ENCODE data around the gene BAIAP2L1.
"Not testable (repeated sequence)": the region's sequence is repeated elsewhere in the genome, so short reads cannot be mapped to it uniquely, and the experiment has no call there.

BAIAP2L1 gene

DNA sequence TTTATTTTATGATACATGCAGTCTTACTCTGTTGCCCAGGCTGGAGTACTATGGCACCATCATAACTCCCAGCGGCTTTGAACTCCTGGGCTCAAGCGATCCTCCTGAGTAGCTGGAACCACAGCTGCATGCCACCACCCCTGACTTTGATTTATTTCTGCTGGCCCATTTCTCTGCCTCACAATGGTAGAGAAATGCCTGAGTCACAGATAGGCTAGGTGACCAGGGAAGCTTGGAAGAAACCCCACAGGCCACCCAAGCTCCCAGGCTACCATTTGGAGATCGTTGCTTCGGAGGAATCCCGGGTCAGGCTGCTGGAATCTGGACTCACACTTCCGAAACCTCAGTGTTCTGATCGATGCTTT lies 17.4 kb upstream of the BAIAP2L1 start:
- H3K9ac ChIP-seq (ENCODE audit: low read depth, low read length), result no peak overlapping the region
- no peaks in the 10 kb centered on the region for H3K4me1 ChIP-seq (ENCODE audit: control insufficient read depth, insufficient read depth, low read length)
- peaks cover 4% of the 10 kb centered on the region for H3K27me3 ChIP-seq (ENCODE audit: control insufficient read depth, insufficient read depth, low read length)
- no peaks in the 10 kb centered on the region for H3K9me3 ChIP-seq (ENCODE audit: control insufficient read depth, insufficient read depth, low read length)
- H3K4me3 ChIP-seq (ENCODE audit: low read depth, low read length), result no peak overlapping the region
- no peaks in the 10 kb centered on the region for H3K36me3 ChIP-seq (ENCODE audit: control insufficient read depth, insufficient read depth, low read length)

DNA sequence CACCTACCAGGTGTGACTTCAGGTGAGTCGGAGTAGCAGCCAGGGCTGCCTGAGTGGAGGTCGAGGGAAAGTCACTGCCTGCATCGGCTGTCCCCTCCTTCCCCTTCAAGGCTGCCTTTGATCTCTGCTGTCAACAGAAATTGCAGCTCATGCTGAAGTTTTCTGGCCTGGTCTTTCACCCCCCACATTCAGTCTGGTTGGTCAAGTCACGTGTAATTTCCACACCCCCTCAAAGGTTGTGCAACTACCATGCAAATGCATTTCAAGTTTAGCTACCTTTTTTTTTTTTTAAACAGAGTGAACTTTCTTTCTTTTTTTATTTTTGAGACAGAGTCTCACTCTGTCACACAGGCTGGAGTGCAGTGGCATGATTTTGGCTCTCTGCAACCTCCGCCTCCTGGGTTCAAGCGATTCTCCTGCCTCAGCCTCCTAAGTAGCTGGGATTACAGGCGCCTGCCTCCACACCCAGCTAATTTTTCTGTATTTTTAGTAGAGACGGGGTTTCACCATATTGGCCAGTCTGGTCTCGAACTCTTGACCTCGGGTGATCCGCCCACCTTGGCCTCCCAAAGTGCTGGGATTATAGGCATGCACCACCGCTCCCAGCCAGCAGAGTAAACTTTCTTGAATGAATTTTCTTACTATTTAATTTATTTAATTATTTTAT lies 16.8 kb upstream of the BAIAP2L1 start:
- H3K36me3 ChIP-seq (ENCODE audit: control insufficient read depth, insufficient read depth, low read length); H3K9ac ChIP-seq (ENCODE audit: low read depth, low read length); H3K4me3 ChIP-seq (ENCODE audit: low read depth, low read length): not testable (repeated sequence)

DNA sequence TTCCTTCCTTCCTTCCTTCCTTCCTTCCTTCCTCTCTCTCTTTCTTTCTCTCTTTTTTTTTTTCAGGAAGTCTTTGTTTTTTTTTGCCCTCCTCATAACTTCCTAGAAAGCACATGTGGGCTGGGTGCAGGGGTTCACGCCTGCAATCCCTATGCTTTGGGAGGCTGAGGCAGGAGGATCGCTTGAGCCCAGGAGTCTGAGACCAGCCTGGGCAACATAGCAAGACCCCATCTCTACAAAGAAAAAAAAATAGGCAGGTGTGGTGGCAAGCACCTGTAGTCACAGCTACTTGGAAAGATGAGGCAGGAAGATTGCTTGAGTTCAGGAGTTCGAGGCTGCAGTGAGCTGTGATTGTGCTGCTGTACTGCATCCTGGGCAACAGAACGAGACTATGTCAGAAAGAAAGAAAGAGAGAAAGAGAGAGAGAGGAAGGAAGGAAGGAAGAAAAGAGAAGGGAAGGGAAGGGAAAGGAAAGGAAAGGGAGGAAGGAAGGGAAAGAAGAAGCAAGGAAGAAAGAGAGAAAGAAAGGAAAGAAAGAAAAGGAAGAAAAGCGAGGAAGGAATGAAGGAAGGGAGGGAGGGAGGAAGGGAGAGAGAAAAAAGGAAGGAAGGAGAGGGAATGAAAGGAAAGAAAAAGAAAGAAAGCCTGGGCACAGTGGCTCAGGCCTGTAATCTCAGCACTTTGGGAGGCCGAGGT lies 13.5 kb upstream of the BAIAP2L1 start:
- no peak overlapping the region for H3K4me3 ChIP-seq (ENCODE audit: low read depth, low read length)

More for the DNA sequence above, 16.8 kb upstream of the BAIAP2L1 start:
- H3K9me3 ChIP-seq (ENCODE audit: control insufficient read depth, insufficient read depth, low read length); H3K4me1 ChIP-seq (ENCODE audit: control insufficient read depth, insufficient read depth, low read length); H3K27me3 ChIP-seq (ENCODE audit: control insufficient read depth, insufficient read depth, low read length): not testable (repeated sequence)

DNA sequence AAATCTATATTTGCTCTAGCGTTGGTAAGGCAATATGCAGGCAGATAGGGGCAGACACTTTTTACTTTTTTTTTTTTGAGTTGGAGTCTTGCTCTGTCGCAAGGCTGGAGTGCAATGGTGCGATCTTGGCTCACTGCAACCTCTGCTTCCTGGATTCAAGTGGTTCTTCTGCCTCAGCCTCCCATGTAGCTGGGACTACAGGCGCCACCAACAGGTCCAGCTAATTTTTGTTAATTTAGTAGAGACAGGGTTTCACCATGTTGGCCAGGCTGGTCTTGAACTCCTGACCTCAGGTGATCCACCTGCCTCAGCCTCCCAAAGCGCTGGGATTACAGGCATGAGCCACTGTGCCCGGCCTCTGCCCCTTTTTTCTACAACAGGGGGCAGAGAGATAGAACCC lies 12.8 kb upstream of the BAIAP2L1 start:
- H3K27me3 ChIP-seq (ENCODE audit: control insufficient read depth, insufficient read depth, low read length); H3K9ac ChIP-seq (ENCODE audit: low read depth, low read length); H3K4me1 ChIP-seq (ENCODE audit: control insufficient read depth, insufficient read depth, low read length); H3K4me3 ChIP-seq (ENCODE audit: low read depth, low read length); H3K36me3 ChIP-seq (ENCODE audit: control insufficient read depth, insufficient read depth, low read length); H3K9me3 ChIP-seq (ENCODE audit: control insufficient read depth, insufficient read depth, low read length): not testable (repeated sequence)

More for the DNA sequence above, 13.5 kb upstream of the BAIAP2L1 start:
- Histone ChIP-seq H3K36me3 (ENCODE audit: control insufficient read depth, insufficient read depth, low read length) (no peaks in the 10 kb centered on the region), H3K27me3 (ENCODE audit: control insufficient read depth, insufficient read depth, low read length) (no peaks in the 10 kb centered on the region), H3K4me1 (ENCODE audit: control insufficient read depth, insufficient read depth, low read length) (no peaks in the 10 kb centered on the region), H3K9me3 (ENCODE audit: control insufficient read depth, insufficient read depth, low read length) (no peaks in the 10 kb centered on the region), H3K9ac (ENCODE audit: low read depth, low read length) (no peak overlapping the region)

DNA sequence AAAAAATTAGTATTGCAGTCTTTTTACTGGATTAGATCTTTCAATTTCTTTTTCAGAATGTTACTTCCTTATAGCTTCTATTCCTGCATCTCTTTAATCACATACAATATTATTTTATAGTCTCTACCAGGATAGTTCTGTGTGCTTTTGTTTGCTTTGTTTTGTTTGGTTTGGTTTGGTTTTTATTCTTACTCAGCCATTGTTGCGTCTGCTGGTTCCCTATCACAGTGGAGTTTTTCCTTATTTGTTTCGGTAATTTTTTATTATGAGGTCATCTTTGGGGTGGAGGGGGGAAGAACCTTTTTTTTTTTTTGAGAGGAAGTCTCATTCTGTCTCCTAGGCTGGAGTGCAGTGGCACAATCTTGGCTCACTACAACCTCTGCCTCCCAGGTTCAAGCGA lies 9.0 kb upstream of the BAIAP2L1 start:
- Histone ChIP-seq H3K9me3 (ENCODE audit: control insufficient read depth, insufficient read depth, low read length) (no peaks in the 10 kb centered on the region), H3K36me3 (ENCODE audit: control insufficient read depth, insufficient read depth, low read length) (no peaks in the 10 kb centered on the region), H3K27me3 (ENCODE audit: control insufficient read depth, insufficient read depth, low read length) (no peaks in the 10 kb centered on the region), H3K9ac (ENCODE audit: low read depth, low read length) (no peak overlapping the region), H3K4me1 (ENCODE audit: control insufficient read depth, insufficient read depth, low read length) (no peaks in the 10 kb centered on the region), H3K4me3 (ENCODE audit: low read depth, low read length) (no peak overlapping the region)

DNA sequence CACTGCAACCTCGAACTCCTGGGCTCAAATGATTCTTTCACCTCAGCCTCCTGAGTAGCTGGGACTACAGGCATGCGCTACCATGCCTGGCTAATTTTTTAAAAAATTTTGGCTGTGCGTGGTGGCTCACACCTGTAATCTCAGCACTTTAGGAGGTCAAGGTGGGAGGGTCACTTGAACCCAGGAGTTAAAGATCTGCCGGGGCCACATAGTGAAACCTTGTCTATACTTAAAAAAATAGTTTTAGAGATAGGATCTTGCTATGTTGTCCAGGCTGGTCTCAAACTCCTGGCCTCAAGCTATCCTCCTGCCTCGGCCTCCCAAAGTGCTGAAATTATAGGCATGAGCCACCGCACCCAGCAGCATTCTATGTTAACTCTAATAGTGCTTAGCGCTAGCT lies 7.3 kb upstream of the BAIAP2L1 start:
- H3K9ac ChIP-seq (ENCODE audit: low read depth, low read length); H3K4me3 ChIP-seq (ENCODE audit: low read depth, low read length); H3K36me3 ChIP-seq (ENCODE audit: control insufficient read depth, insufficient read depth, low read length); H3K27me3 ChIP-seq (ENCODE audit: control insufficient read depth, insufficient read depth, low read length); H3K9me3 ChIP-seq (ENCODE audit: control insufficient read depth, insufficient read depth, low read length); H3K4me1 ChIP-seq (ENCODE audit: control insufficient read depth, insufficient read depth, low read length): not testable (repeated sequence)

DNA sequence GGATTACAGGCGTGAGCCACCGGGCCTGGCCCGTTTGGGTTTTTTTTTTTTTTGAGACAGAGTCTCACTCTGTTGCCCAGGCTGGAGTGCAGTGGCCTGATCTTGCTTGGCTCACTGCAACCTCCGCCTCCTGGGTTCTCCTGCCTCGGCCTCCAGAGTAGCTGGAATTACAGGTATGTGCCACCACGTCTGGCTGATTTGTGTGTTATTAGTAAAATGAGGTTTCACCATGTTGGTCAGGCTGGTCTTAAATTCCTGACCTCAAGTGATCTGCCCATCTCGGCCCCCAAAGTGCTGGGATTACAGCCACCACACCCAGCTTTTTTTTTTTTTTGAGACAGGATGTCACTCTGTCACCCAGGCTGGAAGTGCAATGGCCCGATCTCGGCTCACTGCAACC lies 5.9 kb upstream of the BAIAP2L1 start:
- no peaks in the 10 kb centered on the region for H3K36me3 ChIP-seq (ENCODE audit: control insufficient read depth, insufficient read depth, low read length)
- H3K27me3 ChIP-seq (ENCODE audit: control insufficient read depth, insufficient read depth, low read length), result no peaks in the 10 kb centered on the region
- no peak overlapping the region for H3K4me3 ChIP-seq (ENCODE audit: low read depth, low read length)
- no peaks in the 10 kb centered on the region for H3K4me1 ChIP-seq (ENCODE audit: control insufficient read depth, insufficient read depth, low read length)
- H3K9ac ChIP-seq (ENCODE audit: low read depth, low read length), result no peak overlapping the region
- H3K9me3 ChIP-seq (ENCODE audit: control insufficient read depth, insufficient read depth, low read length), result no peaks in the 10 kb centered on the region

DNA sequence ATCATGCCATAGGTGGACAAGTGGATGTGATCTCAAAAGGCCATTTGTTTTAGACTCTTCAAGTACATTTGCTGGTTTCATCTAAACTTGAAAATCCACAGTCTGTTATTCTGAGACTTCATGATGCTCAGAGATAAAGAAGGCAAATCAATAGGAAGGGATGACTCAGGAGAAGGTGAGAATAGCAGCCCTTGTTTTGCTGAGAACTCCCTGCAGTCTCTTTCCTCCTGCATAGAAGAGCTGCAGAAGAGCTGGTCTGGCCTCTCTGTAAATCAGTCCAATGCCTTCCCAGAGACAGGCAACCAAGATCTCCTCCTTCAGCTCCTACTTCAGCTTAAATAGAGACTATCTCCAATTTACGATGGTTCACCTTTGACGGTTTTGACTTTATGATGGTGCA lies 4.0 kb upstream of the BAIAP2L1 start:
- no peaks in the 10 kb centered on the region for H3K27me3 ChIP-seq (ENCODE audit: control insufficient read depth, insufficient read depth, low read length)
- H3K4me1 ChIP-seq (ENCODE audit: control insufficient read depth, insufficient read depth, low read length), result no peaks in the 10 kb centered on the region
- H3K9ac ChIP-seq (ENCODE audit: low read depth, low read length), result no peak overlapping the region
- H3K9me3 ChIP-seq (ENCODE audit: control insufficient read depth, insufficient read depth, low read length), result no peaks in the 10 kb centered on the region
- no peak overlapping the region for H3K4me3 ChIP-seq (ENCODE audit: low read depth, low read length)
- H3K36me3 ChIP-seq (ENCODE audit: control insufficient read depth, insufficient read depth, low read length), result no peaks in the 10 kb centered on the region

DNA sequence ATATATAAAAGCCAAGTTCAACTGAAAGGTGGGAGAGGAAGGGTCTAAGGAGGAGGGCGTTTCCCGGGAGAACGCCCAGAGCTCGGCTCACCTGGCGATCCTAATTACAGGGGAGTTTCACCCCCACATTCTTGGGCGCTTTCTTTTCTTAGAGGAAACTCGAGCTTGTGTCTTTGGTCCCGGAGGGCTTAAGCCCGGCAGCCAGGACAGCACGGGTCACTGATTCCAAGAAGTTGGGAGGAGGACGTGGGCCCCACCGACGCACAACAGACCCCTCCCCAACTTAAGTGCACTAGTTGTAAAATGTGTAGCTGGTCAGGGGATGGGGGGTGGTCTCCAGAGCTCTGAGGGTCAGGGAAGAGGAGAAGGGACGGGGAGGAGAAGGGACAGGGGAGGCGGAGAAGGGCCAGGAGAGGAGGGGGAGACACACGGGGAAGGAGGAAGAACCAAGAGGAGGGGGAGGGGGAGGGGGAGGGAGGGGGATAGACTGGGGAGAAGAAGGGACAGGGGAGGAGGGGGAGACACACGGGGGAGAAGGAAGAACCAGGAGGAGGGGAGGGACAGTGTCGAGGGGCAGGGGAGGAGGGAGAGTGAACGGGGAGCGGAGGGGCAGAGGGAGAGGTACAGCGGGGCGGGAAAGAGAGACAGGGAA lies 874 bp downstream of the BAIAP2L1 start:
- H3K9ac ChIP-seq (ENCODE audit: low read depth, low read length), result peak overlapping the region; percentile 74
- H3K27me3 ChIP-seq (ENCODE audit: control insufficient read depth, insufficient read depth, low read length), result no peaks in the 10 kb centered on the region
- peaks cover 9% of the 10 kb centered on the region for H3K4me1 ChIP-seq (ENCODE audit: control insufficient read depth, insufficient read depth, low read length)
- H3K36me3 ChIP-seq (ENCODE audit: control insufficient read depth, insufficient read depth, low read length), result no peaks in the 10 kb centered on the region
- H3K9me3 ChIP-seq (ENCODE audit: control insufficient read depth, insufficient read depth, low read length), result no peaks in the 10 kb centered on the region
- H3K4me3 ChIP-seq (ENCODE audit: low read depth, low read length), result peak overlapping the region; percentile 75

DNA sequence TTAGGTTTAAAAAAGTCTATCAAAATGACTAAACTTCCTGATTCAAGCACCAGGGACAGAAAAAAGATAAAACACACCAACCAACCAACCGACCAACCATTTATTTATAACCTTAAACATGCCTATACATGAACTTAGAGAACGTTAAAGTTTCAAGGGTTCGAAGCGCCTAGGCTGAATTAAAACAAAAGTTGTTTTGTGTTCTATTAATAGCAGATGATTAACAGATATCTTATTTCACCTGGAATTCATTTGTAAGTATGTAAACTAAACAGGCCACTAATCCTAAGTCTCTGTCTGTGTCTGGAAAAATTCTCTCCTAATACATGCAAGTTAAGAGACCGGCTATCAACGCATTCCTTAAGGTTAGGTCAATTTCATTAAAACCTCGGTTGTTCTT lies 1.4 kb downstream of the BAIAP2L1 start:
- H3K9me3 ChIP-seq (ENCODE audit: control insufficient read depth, insufficient read depth, low read length), result no peaks in the 10 kb centered on the region
- H3K9ac ChIP-seq (ENCODE audit: low read depth, low read length), result peak overlapping the region; percentile 74
- no peaks in the 10 kb centered on the region for H3K36me3 ChIP-seq (ENCODE audit: control insufficient read depth, insufficient read depth, low read length)
- H3K4me1 ChIP-seq (ENCODE audit: control insufficient read depth, insufficient read depth, low read length), result peaks cover 9% of the 10 kb centered on the region
- H3K4me3 ChIP-seq (ENCODE audit: low read depth, low read length), result peak overlapping the region; percentile 75
- H3K27me3 ChIP-seq (ENCODE audit: control insufficient read depth, insufficient read depth, low read length), result no peaks in the 10 kb centered on the region

DNA sequence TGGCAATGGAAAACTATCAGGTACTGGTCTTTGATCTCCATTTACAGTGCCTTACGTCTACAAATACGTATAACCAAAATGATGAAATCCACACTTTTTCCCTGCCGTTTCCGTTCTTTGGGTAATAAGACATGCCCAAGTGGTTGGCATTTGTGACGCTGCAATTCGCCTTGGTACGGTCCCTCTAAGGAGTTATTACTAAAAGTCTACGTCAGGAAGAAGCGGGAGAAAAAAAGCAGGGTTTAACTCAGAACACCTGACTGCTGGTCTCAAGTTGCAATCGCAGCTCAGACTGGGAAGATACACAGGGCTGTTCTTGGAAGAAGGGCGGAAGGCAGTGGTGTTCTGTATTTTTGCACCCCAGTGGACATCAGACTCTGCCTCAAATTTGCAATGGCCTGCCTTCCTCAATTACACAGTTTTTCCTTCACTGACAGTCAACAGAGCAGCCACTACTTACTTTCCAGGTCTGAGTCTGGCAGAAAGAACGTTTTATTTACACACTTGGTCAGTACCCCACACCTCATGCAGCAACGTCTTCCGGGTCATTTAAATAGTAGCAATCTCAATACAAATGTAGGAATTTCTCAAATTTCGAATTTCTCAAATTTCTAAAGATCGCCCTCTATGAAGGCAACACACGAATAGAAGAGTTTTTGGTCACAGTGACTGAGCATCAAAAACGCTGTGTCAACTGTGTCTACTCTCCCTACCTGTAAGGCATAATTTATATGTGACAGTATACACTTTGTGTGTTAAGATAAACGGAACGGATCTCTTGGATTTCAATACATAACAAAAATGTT lies 2.1 kb downstream of the BAIAP2L1 start:
- no peaks in the 10 kb centered on the region for H3K27me3 ChIP-seq (ENCODE audit: control insufficient read depth, insufficient read depth, low read length)
- H3K9me3 ChIP-seq (ENCODE audit: control insufficient read depth, insufficient read depth, low read length), result no peaks in the 10 kb centered on the region
- peak overlapping the region; percentile 12 for H3K9ac ChIP-seq (ENCODE audit: low read depth, low read length)
- H3K4me3 ChIP-seq (ENCODE audit: low read depth, low read length), result peak overlapping the region; percentile 75
- no peaks in the 10 kb centered on the region for H3K36me3 ChIP-seq (ENCODE audit: control insufficient read depth, insufficient read depth, low read length)
- H3K4me1 ChIP-seq (ENCODE audit: control insufficient read depth, insufficient read depth, low read length), result peaks cover 9% of the 10 kb centered on the region

Measured in iPS-15b (cell line).